Smooth muscle cell (in vitro differentiated cells): Measurements from ENCODE around the gene CHST11. TPM values are rescaled to one million over a fixed set of nuclear protein-coding genes. Genes with fewer than 3 reads are reported as not detected.

Experiments used
- DNase-seq: peaks from one replicate; lab custom pipeline; 2025; ENCODE audit not compliant: unreplicated experiment; lab: John Stamatoyannopoulos, UW
- H2AFZ ChIP-seq: fragments of 200-600 bp; sonication (generic); 2 replicates; pipeline ENCODE4 v1.6.0; 2016; ENCODE audit warnings: antibody characterized with exemption, low read depth, mild to moderate bottlenecking
- H3F3A ChIP-seq: fragments of 200-600 bp; sonication (generic); 2 replicates; pipeline ENCODE4 v1.6.0; 2017; ENCODE audit warnings: antibody characterized with exemption, low read depth
- H3K27ac ChIP-seq: fragments of 200-600 bp; sonication (generic); 2 replicates; pipeline ENCODE4 v1.5.1; 2016; ENCODE audit warnings: low read depth, mild to moderate bottlenecking
- H3K27me3 ChIP-seq: fragments of 200-600 bp; sonication (generic); 2 replicates; pipeline ENCODE4 v1.6.1; 2016; ENCODE audit warnings: low read depth, mild to moderate bottlenecking
- H3K36me3 ChIP-seq: fragments of 200-600 bp; sonication (generic); 2 replicates; pipeline ENCODE4 v1.5.1; 2016; ENCODE audit warnings: low read depth
- H3K4me1 ChIP-seq: fragments of 200-600 bp; sonication (generic); 2 replicates; pipeline ENCODE4 v1.5.1; 2016; ENCODE audit warnings: low read depth
- H3K4me2 ChIP-seq: fragments of 200-600 bp; sonication (generic); 2 replicates; pipeline ENCODE4 v1.6.0; 2016; ENCODE audit warnings: mild to moderate bottlenecking
- H3K4me3 ChIP-seq: fragments of 200-600 bp; sonication (generic); 2 replicates; pipeline ENCODE4 v1.5.1; 2016; ENCODE audit warnings: mild to moderate bottlenecking
- H3K79me2 ChIP-seq: fragments of 200-600 bp; sonication (generic); 2 replicates; pipeline ENCODE4 v1.6.0; 2016; ENCODE audit warnings: low read depth, mild to moderate bottlenecking
- H3K9ac ChIP-seq: fragments of 200-600 bp; sonication (generic); 2 replicates; pipeline ENCODE4 v1.6.0; 2016; ENCODE audit warnings: low read depth
- H3K9me3 ChIP-seq: fragments of 200-600 bp; sonication (generic); replicated peaks from 2 replicates; pipeline ENCODE4 v1.5.1; 2016; ENCODE audit warnings: low read depth
- H4K20me1 ChIP-seq: fragments of 200-600 bp; sonication (generic); 2 replicates; pipeline ENCODE4 v1.6.0; 2016; ENCODE audit warnings: low read depth
- WGBS: methylation state at CpG from one replicate; pipeline ENCODE4 v1.1.7; 2016; ENCODE audit warnings: low lambda C conversion rate; 5-methylcytosine and 5-hydroxymethylcytosine counted together
- polyA plus RNA-seq: library from polyadenylated mRNA; unstranded; fragments of >200 nt; fragmentation: Nextera tagmentation; extraction: Ambion mirVana; gene quantifications from 2 replicates; pipeline ENCODE4 v1.2.1, GENCODE V29; 2016
- total RNA-seq: library from RNA; depleted of rRNA; stranded (reverse); fragments of >200 nt; gene quantifications from 2 replicates; pipeline ENCODE4 v1.2.3, GENCODE V29; 2014
- TF ChIP-seq, protein P1 (sequence below): fragments of 200-600 bp; sonication (generic); IDR thresholded peaks from 2 replicates; pipeline ENCODE4 v1.5.1; 2017; ENCODE audit warnings: borderline replicate concordance, mild to moderate bottlenecking, antibody characterized with exemption; ENCODE audit not compliant: insufficient read depth, poor library complexity, severe bottlenecking

The CHST11 gene
- total and polyA plus RNA-seq, 2 experiments from 2014 or later: 6.9 to 10.2 TPM

DNA sequence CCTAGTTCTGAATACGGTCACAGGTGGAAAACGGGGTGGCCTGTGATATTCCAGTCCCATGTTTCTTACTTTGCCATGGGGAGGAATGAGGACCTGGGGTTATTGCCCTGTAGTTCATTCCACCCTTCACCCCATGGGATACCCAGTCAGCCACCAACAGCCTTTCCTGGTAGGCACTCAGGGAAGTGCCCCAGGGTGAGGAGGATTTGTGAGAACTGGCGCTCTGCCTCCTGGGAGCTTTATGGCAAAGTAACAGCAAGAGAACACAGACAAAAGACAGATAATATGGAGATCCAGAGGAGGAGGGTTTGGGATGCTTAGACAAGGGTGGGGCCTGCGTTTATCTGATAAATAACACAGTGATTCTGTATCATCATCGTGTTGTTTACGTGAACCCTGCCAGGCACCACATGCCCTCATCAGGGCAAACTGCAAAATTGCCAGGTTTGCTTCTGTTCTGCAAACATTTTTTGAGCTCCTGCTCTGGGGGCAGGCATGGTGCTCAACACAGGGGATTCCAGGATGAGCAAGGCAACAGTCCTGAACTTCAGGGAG lies 277.9 kb downstream of the CHST11 start:
- 90% methylated on average over 6 of the region's 6 CpGs for WGBS
- no peaks in the 10 kb centered on the region for H3K9me3 ChIP-seq
- no peak overlapping the region for H3K27ac ChIP-seq
- TF ChIP-seq, protein P1, sequence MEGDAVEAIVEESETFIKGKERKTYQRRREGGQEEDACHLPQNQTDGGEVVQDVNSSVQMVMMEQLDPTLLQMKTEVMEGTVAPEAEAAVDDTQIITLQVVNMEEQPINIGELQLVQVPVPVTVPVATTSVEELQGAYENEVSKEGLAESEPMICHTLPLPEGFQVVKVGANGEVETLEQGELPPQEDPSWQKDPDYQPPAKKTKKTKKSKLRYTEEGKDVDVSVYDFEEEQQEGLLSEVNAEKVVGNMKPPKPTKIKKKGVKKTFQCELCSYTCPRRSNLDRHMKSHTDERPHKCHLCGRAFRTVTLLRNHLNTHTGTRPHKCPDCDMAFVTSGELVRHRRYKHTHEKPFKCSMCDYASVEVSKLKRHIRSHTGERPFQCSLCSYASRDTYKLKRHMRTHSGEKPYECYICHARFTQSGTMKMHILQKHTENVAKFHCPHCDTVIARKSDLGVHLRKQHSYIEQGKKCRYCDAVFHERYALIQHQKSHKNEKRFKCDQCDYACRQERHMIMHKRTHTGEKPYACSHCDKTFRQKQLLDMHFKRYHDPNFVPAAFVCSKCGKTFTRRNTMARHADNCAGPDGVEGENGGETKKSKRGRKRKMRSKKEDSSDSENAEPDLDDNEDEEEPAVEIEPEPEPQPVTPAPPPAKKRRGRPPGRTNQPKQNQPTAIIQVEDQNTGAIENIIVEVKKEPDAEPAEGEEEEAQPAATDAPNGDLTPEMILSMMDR: no peak
- H4K20me1 ChIP-seq: peaks cover 22% of the 10 kb centered on the region
- no peaks in the 10 kb centered on the region for H3K79me2 ChIP-seq
- no peaks in the 10 kb centered on the region for H3F3A ChIP-seq
- no peak overlapping the region for H3K4me3 ChIP-seq
- no peak overlapping the region for H3K9ac ChIP-seq
- H3K4me1 ChIP-seq: peaks cover 15% of the 10 kb centered on the region
- no peak for DNase-seq
- no peak overlapping the region for H2AFZ ChIP-seq
- H3K27me3 ChIP-seq: no peaks in the 10 kb centered on the region
- H3K36me3 ChIP-seq: no peaks in the 10 kb centered on the region
- no peak overlapping the region for H3K4me2 ChIP-seq

DNA sequence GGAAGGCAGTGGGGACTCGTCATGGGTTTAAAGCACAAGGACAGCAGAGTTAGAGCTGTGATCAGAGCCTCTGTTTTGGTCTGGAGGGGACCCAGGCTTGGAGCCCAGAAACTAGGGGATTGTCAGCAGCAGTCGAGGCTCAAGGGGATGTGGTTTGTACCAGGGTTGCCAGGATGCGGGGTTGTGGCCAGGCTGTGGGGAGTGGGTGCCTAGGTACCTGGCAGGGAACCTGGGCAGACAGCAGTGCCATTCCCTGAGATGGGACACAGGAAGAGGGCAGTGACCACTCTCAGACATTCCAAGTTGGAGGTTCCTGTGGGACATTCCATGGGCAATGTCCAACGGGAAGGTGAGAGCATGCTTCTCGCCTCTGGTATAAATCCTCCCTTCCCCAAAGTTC lies 279.1 kb downstream of the CHST11 start:
- Histone ChIP-seq H3K4me2 (peak overlapping the region; percentile 59), H4K20me1 (peaks cover 17% of the 10 kb centered on the region), H3K36me3 (no peaks in the 10 kb centered on the region), H2AFZ (no peak overlapping the region), H3K4me1 (peaks cover 15% of the 10 kb centered on the region), H3K4me3 (no peak overlapping the region), H3K9me3 (no peaks in the 10 kb centered on the region), H3F3A (no peaks in the 10 kb centered on the region), H3K27ac (no peak overlapping the region), H3K27me3 (no peaks in the 10 kb centered on the region), H3K79me2 (no peaks in the 10 kb centered on the region), H3K9ac (no peak overlapping the region)
- no peak for DNase-seq
- TF ChIP-seq, protein P1: no peak
- WGBS: 74% methylated on average over 5 of the region's 5 CpGs

DNA sequence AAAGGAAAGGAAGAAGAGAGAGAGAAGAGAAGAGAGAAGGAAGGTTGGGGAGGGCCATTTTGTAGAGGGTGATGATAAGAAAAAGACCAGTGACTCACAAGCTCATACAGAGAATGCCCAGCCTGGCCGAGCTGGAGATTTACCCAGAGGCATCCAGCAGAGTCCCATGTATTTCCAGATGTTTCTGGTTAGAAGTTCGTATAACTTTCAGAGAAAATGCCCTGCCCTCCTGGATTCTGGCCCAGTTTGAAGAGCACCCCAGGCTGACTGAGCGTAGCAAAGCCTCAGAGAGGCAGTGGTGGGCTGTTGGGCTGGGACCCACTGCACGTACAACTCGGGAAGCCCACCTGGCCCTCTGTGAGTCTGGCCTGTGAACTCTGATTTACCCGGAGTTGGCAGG lies 279.6 kb downstream of the CHST11 start:
- no peak overlapping the region for H3K27ac ChIP-seq
- peak overlapping the region; percentile 59 for H3K4me2 ChIP-seq
- 55% methylated on average over 6 of the region's 6 CpGs for WGBS
- H3K4me3 ChIP-seq: no peak overlapping the region
- H4K20me1 ChIP-seq: peaks cover 13% of the 10 kb centered on the region
- H3K27me3 ChIP-seq: no peaks in the 10 kb centered on the region
- H3K9me3 ChIP-seq: no peaks in the 10 kb centered on the region
- TF ChIP-seq, protein P1: no peak
- H3F3A ChIP-seq: no peaks in the 10 kb centered on the region
- H3K9ac ChIP-seq: no peak overlapping the region
- DNase-seq: peak; percentile 6
- H2AFZ ChIP-seq: no peak overlapping the region
- no peaks in the 10 kb centered on the region for H3K79me2 ChIP-seq
- peaks cover 15% of the 10 kb centered on the region for H3K4me1 ChIP-seq
- H3K36me3 ChIP-seq: no peaks in the 10 kb centered on the region

DNA sequence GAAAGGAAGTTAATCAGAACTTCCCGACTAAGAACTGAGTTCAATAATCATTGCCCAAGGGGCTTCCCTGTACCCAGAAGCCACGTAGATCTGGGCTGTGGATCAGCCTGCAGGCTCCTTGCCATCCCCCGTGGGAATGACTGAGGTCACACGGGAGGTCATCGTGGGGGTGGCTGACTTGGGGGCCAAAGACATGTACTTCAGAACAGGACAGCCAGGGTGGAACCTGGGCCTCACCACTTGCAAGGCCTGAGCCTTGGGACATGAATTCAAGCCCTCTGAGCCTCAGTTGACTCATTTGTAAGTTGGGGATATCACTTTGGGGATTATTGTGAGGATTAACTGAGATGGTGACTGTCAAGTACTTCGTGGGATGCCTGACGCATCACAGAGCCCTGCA lies 280.4 kb downstream of the CHST11 start:
- Histone ChIP-seq H3K79me2 (no peaks in the 10 kb centered on the region), H3K27ac (no peak overlapping the region), H3K36me3 (no peaks in the 10 kb centered on the region), H3K4me3 (no peak overlapping the region), H3K9me3 (no peaks in the 10 kb centered on the region), H3K27me3 (no peaks in the 10 kb centered on the region), H2AFZ (no peak overlapping the region), H3K4me1 (peaks cover 15% of the 10 kb centered on the region), H3K9ac (no peak overlapping the region), H3K4me2 (no peak overlapping the region), H3F3A (no peaks in the 10 kb centered on the region), H4K20me1 (peaks cover 14% of the 10 kb centered on the region)
- no peak for DNase-seq
- TF ChIP-seq, protein P1: no peak
- 85% methylated on average over 7 of the region's 7 CpGs for WGBS
